Tracheal epithelial cell (primary cell): ENCODE measurements around the gene ATP6V0E1. TPM values are rescaled to one million over a fixed set of nuclear protein-coding genes. Genes with fewer than 3 reads are reported as not detected.

Experiments
- total RNA-seq: library from RNA; depleted of rRNA; stranded (reverse); fragments of >200 nt; gene quantifications from 2 replicates; pipeline ENCODE4 v1.2.1, GENCODE V29; 2014

Gene ATP6V0E1
- 182 and 198 TPM in 2 replicates for total RNA-seq

GRCh38 chr5:172983542-172984243 is at the start of gene ATP6V0E1:
Gene ATP6V0E1 (plus strand): TSS chr5:172983771. CDS start chr5:172983861, 90 bp downstream.

GRCh38 chr5:173055983-173056782 is 72.6 kb downstream of the ATP6V0E1 start, which contains the start of gene CREBRF:
Gene CREBRF (plus strand): TSS chr5:173056352. CDS start chr5:173080776, 24,424 bp downstream.

Other genes starting within 250 kb of the ATP6V0E1 start
- 98.3 and 157 TPM in 2 replicates for gene DUSP1, start 212.6 kb upstream of the ATP6V0E1 start, total RNA-seq
- 95.2 and 114 TPM in 2 replicates for gene ERGIC1, start 149.5 kb upstream of the ATP6V0E1 start, total RNA-seq
- gene RPL26L1, start 24.3 kb upstream of the ATP6V0E1 start, total RNA-seq, result 31.1 and 37.6 TPM in 2 replicates
- gene CREBRF, start 72.6 kb downstream of the ATP6V0E1 start, total RNA-seq, result 9.6 and 10.1 TPM in 2 replicates
- gene BNIP1, start 160.8 kb downstream of the ATP6V0E1 start, total RNA-seq, result 17.4 and 20.0 TPM in 2 replicates